Lung microvascular endothelial cell (primary cell): ENCODE results near the gene KCND3. TPM values are rescaled to one million over a fixed set of nuclear protein-coding genes. Genes with fewer than 3 reads are reported as not detected.
"Not testable (repeated sequence)": the region's sequence is repeated elsewhere in the genome, so short reads cannot be mapped to it uniquely, and the experiment has no call there.

ENCODE experiments used
- DNase-seq, 2 donors: peaks; one replicate each; pipeline versions ENCODE4 v3.0.0 to v3.0.0-alpha.2; 2010; ENCODE audit warnings: low read depth in 2 of 2
- total RNA-seq: library from RNA; depleted of rRNA; stranded (reverse); fragments of >200 nt; gene quantifications from 2 replicates; pipeline ENCODE4 v1.2.1, GENCODE V29; 2014

The KCND3 gene
- total RNA-seq, 1 donor from 2014 or later: 0.20 TPM

DNA sequence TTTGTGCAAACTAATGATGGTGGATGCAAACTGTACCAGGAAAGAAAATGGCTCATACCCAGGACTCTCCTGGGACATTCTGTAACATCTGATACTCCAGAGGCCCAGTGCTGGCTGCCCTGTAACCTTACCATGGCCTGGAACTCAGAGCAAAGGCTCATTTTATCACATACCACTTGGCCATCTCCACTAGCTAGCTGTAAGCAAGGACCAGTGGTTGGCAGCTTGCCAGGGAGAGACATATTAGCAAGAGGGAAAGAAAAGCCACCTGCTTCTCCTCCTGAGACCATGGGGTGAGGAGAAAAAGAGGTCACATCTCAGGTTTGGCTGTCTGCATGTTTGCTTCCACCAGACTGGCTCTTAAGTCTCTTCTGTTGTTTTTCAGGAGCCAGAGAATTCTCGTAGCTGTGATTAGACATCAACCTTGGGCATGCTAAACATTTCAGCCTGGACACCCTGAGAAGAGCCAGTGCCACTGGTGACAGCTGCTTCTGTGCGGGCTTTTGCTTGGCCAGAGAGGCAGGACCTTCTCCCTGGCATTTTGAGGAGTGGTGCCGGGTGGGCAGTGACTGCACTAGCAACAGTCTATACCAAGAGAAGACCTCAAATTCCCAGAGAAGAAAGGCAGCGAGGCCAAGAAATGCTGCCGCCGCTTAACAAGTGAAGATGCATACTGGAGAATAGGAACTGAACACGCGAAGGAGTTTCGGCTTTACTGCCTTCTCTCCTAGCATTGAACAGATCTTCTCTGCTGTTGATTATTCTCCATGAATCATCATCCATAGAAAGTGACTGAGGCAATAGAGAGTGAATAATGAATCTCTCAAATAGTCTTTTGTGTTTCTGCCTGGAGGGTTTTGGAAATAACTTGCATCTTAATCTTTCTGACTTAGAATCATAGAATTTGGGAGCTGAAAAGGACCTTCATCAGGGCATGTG is 243.5 kb downstream of the KCND3 start:
- no peak for DNase-seq

DNA sequence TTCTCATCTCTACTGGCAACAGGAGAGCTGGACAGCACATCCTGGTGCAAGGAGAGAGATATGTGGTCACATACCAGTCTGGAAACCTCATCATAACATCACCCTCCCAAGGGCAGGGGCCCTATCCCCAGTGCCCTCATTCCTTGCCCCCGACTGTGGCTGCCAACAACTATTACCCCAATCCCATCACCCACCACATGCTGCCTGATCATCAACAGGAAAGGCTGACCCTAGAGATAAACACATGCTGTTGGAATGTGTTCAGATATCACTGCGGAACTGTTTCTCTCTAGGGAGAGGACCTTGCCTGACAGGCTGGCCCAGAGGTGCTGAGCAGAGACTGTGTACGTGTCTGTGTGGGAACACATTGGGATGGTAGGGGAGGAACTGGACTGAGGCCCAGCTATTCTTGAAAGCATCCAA is 245.8 kb downstream of the KCND3 start:
- DNase-seq: peak; percentile 63 to 80

GRCh38 chr1:111742938-111743549 is 246.4 kb downstream of the KCND3 start:
- peak; percentile 48 to 73 for DNase-seq

GRCh38 chr1:111742292-111742691 is 247.2 kb downstream of the KCND3 start:
- not testable (repeated sequence) for DNase-seq

DNA sequence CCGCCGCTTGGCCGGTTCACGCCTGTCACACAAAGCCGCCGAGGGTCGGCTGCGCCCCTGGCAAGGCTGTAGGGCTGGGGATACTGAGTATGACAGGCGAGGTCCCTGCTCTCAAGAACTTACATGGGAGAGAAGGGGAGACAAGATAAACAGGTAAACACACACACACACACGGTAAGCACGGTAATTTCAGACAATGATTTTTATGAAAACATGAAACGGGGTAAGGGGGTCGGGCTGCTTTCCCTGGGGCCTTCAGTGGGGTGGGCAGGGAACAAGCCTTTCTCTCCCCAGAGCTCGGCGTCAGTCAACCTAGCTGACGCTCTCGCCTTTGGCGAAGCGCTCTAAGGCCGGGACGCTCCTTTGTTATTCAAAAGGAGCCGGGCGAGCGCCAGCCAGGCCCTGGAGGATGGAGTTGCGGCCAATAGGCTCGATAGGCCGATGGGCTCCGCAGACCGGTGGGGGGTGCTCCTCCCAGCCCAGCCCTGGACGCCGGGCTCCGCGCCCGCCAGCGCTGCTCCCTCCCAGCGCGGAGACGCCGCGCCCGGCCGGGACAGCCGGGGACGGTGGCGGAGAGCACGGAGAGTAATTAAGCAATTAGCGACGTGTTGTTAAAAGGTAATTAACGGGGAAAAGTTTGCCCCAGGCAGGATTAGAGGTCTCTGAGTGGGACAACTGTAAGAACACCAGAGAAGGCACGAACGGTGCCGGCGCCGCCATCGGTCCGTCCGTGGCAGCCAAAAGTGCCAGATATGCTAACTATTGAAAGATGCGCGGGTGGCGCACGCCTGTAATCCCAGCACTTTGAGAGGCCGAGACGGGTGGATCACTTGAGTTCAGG is 249.3 kb downstream of the KCND3 start:
- peak; percentile 63 to 71 for DNase-seq

GRCh38 chr1:111739194-111739924 is 250.1 kb downstream of the KCND3 start, which contains the start of gene INKA2:
Gene INKA2 (minus strand): TSS chr1:111739395. CDS start chr1:111739242, 153 bp downstream.
- DNase-seq: peak; percentile 92 to 93

- peak; percentile 84 to 89 for DNase-seq
These were observed 250.9 kb downstream of the KCND3 start for GRCh38 chr1:111738436-111739193.

- DNase-seq: no peak
These were observed 251.4 kb downstream of the KCND3 start for GRCh38 chr1:111738133-111738435.

- peak; percentile 31 to 60 for DNase-seq
These were observed 252.0 kb downstream of the KCND3 start for GRCh38 chr1:111737216-111738132.

DNA sequence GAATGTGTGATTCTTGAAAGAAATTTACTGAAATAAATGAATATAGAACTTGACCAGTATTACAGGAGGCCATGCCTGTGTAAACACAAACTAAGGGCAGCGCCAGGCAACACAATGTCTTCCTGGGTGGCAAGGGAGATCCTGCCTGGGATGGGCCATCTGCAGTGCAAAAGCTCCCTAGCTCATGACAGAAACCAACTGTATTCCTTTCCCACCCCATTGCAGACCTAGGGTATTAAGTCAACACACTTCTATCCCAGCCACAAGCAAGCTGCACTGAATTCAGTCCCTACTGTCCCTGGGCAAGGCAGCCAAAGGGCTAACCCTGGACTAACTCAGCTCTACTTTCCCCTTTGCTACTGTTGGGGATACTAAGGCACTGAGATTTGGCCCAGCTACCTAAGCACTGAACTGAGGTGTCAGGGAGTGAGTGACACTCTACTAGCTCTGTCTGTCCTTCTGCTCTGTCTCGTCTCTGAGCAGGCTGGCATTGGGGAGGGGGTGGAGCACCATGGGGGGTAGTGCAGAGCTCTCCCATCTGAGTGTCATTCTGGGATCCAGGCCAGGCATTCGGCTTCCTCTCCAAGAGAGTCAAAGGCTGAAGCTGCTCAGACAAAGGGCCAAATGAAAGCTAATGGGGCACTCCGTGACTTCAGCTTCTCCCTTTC is 252.8 kb downstream of the KCND3 start:
- DNase-seq: peak; percentile 67 to 78

GRCh38 chr1:111735858-111736544 is 253.5 kb downstream of the KCND3 start:
- no peak for DNase-seq

- DNase-seq: no peak
These were observed 254.1 kb downstream of the KCND3 start for GRCh38 chr1:111735321-111735720.

DNA sequence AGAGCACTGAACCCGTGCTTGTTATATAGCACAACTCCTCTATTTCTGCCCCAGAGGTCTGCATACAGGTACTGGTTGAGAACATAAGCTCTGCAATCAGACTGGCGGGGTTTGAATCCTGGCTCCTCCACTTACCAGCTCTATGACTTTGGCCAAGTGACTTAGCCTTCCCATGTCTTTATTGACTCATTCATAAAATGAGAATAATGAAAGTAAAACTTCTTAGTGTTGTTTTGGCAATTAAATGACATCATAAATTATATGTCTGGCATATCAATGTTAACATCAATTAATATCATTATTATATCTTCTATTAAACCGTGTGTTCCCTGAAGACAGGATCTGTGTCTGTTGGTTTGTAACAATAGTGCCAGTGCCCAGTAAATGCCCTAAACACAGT is 254.6 kb downstream of the KCND3 start:
- no peak for DNase-seq

DNA sequence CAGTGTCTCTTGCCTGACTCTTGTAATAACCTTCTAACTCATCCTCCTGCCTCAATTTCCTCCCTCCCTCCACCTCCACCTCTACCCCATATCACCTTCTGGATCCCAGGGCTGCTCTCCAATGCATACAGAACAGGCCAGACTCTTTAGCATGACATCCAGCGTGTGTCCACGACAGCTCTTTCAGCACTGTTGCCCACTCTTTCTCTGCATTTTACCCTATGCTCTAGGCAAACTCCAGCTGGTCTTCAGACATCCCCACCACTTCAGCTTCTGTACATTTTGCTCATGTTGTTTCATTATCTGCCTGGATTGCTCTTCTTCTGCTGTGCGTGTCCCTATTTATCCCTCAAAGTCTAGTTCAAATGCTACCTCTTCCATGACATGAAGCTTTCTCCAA is 255.0 kb downstream of the KCND3 start:
- no peak for DNase-seq

DNA sequence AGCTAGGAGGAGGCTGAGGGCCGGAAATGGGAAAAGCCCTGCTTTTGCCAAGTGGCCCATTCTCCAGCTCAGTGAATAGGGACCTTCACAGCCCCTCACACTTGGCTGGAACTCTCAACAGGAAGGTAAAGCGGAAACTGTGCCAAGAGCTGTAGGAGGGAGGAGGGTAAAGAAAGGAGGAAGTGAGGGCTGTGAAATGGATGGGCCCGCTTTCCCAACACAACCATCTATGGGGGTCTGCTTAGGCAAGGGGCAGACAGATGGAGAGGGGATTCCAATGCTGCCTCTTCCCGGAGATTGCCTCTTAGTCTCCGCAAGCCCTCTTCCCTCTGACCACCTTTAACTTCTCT is 255.5 kb downstream of the KCND3 start:
- DNase-seq: no peak

- peak; percentile 79 to 97 for DNase-seq
These were observed 256.1 kb downstream of the KCND3 start for GRCh38 chr1:111733183-111733991.

- DNase-seq: no peak
These were observed 256.8 kb downstream of the KCND3 start for GRCh38 chr1:111732718-111733117.
